Stomach (tissue), 4 donors: ENCODE results near the gene IPO9.

Experiments used
- EP300 ChIP-seq: sonication (generic); formaldehyde crosslinking; IDR thresholded peaks from one replicate; pipeline ENCODE4 v1.6.1; 2017; ENCODE audit warnings: antibody characterized with exemption
- POLR2A ChIP-seq, 4 donors: fragments of 450-650 bp; IDR thresholded peaks; one replicate each; pipeline ENCODE4 v1.6.1; 2016; ENCODE audit warnings: antibody characterized with exemption in 4 of 4, control low read depth in 2 of 4, mild to moderate bottlenecking in 1 of 4, moderate library complexity in 1 of 4
- POLR2AphosphoS5 ChIP-seq, 3 donors: sonication (generic); formaldehyde crosslinking; IDR thresholded peaks; one replicate each; pipeline ENCODE4 v1.6.1; 2016; ENCODE audit warnings: antibody characterized with exemption in 3 of 3
- TF ChIP-seq, protein P1 (sequence below), 7 experiments: fragments of 450-650 bp in 4 of 7; fragments of 200-600 bp in 3 of 7; sonication (generic) in 3 of 7; IDR thresholded peaks; one replicate each; pipeline ENCODE4 v1.5.1; 2016 to 2019; ENCODE audit warnings: antibody characterized with exemption in 7 of 7, control low read depth in 2 of 7, mild to moderate bottlenecking in 1 of 7

DNA sequence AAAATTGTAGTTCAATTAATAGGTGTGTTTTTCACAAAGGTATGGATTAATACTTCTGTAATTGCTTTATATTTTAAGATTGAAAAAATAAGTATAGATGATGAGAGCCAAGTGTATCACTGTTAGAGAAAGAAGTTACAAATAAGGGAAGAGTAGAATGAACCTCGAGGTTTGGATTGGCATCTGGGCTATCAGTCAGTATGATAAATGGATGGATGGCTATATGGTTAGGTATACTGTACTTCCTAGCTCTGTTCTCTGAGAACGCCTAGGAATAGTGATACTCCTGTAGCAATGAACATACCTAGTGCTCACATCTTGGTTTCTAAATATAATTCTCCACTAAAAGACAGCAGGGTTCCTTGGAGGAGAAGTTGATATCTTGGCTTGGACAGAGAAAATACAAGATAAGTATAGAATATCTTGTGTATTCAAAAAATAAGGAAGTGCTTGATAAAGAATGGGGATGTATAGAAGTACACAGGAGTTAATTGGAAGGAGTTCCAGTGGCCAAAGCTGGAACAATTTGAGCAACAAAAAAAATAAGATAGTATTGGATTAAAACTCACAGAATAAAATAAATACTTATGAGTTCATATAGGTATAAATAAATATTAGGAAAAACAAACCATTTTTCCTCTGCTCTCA, 12.4 kb downstream of the IPO9 start:
- TF ChIP-seq, protein P1, sequence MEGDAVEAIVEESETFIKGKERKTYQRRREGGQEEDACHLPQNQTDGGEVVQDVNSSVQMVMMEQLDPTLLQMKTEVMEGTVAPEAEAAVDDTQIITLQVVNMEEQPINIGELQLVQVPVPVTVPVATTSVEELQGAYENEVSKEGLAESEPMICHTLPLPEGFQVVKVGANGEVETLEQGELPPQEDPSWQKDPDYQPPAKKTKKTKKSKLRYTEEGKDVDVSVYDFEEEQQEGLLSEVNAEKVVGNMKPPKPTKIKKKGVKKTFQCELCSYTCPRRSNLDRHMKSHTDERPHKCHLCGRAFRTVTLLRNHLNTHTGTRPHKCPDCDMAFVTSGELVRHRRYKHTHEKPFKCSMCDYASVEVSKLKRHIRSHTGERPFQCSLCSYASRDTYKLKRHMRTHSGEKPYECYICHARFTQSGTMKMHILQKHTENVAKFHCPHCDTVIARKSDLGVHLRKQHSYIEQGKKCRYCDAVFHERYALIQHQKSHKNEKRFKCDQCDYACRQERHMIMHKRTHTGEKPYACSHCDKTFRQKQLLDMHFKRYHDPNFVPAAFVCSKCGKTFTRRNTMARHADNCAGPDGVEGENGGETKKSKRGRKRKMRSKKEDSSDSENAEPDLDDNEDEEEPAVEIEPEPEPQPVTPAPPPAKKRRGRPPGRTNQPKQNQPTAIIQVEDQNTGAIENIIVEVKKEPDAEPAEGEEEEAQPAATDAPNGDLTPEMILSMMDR (IDR thresholded peaks at IDR 0.05): no peak
- TF ChIP-seq POLR2A (IDR thresholded peaks at IDR 0.05) (no peak), POLR2AphosphoS5 (IDR thresholded peaks at IDR 0.05) (no peak), EP300 (no peak)
